ENCODE results near the gene SERPINA1.

SERPINA1 gene

DNA sequence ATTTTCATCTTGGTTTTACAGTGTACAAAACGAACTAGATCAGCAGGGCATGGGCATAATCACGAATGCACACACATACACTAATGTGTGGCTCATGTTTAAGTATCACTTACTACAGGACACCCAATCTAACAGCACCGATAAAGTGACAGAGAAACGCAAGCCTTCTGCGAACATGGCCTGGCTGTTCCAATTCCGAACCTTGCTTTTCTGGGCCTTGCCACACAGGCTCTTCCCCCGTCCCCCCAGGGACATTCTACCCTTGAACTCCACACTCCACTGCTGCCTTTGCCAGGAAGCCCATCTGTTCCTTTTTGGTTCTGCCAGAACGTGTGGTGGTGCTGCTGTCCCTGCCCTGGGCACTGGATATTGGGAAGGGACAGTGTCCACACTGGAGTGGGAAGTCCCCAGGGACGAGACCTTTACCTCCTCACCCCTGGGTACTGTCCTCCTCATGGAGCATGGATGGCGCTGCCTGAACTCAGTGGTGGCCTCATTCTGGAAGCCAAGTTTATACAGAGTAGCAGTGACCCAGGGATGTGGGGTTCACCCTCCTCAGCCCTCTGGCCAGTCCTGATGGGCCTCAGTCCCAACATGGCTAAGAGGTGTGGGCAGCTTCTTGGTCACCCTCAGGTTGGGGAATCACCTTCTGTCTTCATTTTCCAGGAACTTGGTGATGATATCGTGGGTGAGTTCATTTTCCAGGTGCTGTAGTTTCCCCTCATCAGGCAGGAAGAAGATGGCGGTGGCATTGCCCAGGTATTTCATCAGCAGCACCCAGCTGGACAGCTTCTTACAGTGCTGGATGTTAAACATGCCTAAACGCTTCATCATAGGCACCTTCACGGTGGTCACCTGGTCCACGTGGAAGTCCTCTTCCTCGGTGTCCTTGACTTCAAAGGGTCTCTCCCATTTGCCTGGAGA lies 7.9 kb downstream of the SERPINA1 start:
- no peaks in the 10 kb centered on the region for H3K9me3 ChIP-seq (ENCODE audit: severe bottlenecking)
- no peaks in the 10 kb centered on the region for H3K36me3 ChIP-seq
- no peak for DNase-seq
- H3K27ac ChIP-seq: no peak overlapping the region
- H3K4me3 ChIP-seq (ENCODE audit: low read depth, low read length): no peak overlapping the region
- peaks cover 15% of the 10 kb centered on the region for H3K27me3 ChIP-seq (ENCODE audit: insufficient read depth, low read depth, severe bottlenecking)
- TF ChIP-seq, protein P1, sequence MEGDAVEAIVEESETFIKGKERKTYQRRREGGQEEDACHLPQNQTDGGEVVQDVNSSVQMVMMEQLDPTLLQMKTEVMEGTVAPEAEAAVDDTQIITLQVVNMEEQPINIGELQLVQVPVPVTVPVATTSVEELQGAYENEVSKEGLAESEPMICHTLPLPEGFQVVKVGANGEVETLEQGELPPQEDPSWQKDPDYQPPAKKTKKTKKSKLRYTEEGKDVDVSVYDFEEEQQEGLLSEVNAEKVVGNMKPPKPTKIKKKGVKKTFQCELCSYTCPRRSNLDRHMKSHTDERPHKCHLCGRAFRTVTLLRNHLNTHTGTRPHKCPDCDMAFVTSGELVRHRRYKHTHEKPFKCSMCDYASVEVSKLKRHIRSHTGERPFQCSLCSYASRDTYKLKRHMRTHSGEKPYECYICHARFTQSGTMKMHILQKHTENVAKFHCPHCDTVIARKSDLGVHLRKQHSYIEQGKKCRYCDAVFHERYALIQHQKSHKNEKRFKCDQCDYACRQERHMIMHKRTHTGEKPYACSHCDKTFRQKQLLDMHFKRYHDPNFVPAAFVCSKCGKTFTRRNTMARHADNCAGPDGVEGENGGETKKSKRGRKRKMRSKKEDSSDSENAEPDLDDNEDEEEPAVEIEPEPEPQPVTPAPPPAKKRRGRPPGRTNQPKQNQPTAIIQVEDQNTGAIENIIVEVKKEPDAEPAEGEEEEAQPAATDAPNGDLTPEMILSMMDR (IDR thresholded peaks at IDR 0.05; ENCODE audit: low read depth, low read length): no peak

DNA sequence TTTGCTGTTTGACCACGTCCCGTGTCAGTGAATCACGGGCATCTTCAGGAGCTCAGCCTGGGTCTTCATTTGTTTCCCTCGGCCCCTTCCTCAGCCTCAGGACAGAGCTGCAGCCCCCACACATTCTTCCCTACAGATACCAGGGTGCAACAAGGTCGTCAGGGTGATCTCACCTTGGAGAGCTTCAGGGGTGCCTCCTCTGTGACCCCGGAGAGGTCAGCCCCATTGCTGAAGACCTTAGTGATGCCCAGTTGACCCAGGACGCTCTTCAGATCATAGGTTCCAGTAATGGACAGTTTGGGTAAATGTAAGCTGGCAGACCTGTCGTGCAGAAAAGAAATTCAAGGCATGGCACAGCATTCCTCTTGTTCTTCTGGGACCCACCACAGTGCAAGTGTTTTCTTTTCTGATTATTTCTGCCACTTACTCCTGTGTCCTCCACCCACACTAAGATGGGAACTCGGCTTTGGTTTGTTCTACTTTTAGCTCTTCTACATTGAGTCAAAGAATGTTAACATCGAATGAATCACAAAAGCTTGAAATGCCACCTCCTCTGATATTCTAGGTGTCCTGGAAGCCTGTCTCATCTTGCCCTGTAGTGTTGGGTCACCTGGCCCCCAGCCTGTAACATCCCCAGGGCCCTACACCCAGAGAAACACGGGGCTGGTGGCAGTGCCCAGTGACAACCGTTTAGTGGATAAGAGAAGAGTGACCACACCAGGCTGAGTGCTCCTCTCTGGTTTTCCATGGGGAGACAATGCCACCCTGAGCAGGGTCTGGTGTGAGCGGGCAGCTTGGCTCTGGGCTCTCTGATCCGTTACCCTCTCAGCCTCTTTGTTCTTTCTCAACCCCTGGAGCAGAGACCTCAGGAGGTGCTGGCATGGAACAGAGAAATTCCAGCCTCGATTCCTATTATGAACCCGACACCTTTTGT lies 8.8 kb downstream of the SERPINA1 start:
- Histone ChIP-seq H3K36me3 (no peaks in the 10 kb centered on the region), H3K27me3 (ENCODE audit: insufficient read depth, low read depth, severe bottlenecking) (peaks cover 15% of the 10 kb centered on the region), H3K9me3 (ENCODE audit: severe bottlenecking) (no peaks in the 10 kb centered on the region), H3K27ac (no peak overlapping the region), H3K4me3 (ENCODE audit: low read depth, low read length) (no peak overlapping the region)
- DNase-seq: no peak
- TF ChIP-seq, protein P1 (IDR thresholded peaks at IDR 0.05; ENCODE audit: low read depth, low read length): no peak

DNA sequence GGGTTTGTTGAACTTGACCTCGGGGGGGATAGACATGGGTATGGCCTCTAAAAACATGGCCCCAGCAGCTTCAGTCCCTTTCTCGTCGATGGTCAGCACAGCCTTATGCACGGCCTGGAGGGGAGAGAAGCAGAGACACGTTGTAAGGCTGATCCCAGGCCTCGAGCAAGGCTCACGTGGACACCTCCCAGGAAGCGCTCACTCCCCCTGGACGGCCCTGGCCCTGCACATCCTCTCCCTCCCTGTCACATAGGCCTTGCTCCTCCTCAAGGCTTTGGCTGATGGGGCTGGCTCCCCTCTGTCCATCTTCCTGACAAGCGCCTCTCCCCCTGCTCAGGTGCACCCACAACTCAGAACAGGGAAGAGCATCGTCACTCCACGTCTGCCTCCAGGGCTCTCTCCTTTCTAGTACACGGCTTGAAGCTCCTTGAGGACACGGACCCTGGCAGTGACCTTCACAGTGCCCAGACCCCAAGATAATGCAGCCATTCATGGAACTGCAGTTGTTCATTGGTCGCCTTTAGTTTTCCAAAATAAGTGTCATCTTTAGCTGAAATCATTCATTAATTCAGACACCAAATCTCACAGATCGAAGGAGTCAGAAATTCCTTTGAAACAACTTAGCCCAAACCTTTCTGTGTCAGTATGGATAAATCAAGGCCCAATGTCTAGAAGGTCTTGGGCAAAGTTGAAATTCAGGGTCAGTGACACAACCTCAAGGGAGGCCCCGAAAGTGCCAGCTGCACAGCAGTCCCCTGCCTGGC lies 9.7 kb downstream of the SERPINA1 start:
- no peak overlapping the region for H3K27ac ChIP-seq
- H3K36me3 ChIP-seq: no peaks in the 10 kb centered on the region
- TF ChIP-seq, protein P1 (IDR thresholded peaks at IDR 0.05; ENCODE audit: low read depth, low read length): no peak
- DNase-seq: no peak
- H3K4me3 ChIP-seq (ENCODE audit: low read depth, low read length): no peak overlapping the region
- H3K27me3 ChIP-seq (ENCODE audit: insufficient read depth, low read depth, severe bottlenecking): peaks cover 15% of the 10 kb centered on the region
- H3K9me3 ChIP-seq (ENCODE audit: severe bottlenecking): no peaks in the 10 kb centered on the region

DNA sequence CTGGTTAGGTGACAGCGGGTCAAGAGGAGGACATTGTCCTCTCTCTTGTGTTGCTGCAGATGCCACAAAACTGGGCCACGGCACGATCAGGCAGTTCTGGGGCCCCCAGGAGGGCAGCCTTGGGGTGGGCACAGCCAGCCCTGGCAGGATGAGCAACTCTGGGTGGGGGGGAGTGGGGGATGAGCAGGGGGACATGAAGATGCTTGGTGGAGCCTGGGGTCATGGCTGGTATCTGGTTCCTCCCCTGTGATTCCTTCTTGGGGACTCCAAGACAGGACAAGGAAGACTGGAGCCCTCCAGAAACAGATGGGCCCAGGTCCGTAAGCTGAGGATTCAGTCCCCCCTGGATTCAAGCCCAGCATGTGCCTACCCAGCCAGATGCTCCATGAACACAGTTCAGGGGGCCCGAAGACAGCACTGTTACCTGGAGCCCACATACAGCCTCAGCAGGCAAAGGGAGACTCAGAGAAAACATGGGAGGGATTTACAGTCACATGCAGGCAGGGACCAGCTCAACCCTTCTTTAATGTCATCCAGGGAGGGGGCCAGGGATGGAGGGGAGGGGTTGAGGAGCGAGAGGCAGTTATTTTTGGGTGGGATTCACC lies 10.4 kb downstream of the SERPINA1 start:
- Histone ChIP-seq H3K4me3 (ENCODE audit: low read depth, low read length) (no peak overlapping the region), H3K36me3 (no peaks in the 10 kb centered on the region)
- DNase-seq: no peak

More for the DNA sequence above, 10.4 kb downstream of the SERPINA1 start:
- Histone ChIP-seq H3K9me3 (ENCODE audit: severe bottlenecking) (no peaks in the 10 kb centered on the region), H3K27me3 (ENCODE audit: insufficient read depth, low read depth, severe bottlenecking) (peaks cover 12% of the 10 kb centered on the region), H3K27ac (no peak overlapping the region)
- TF ChIP-seq, protein P1 (IDR thresholded peaks at IDR 0.05; ENCODE audit: low read depth, low read length): no peak
